DND-41 (cell line): ENCODE results near the gene TYW1.
"Not testable (repeated sequence)": the region's sequence is repeated elsewhere in the genome, so short reads cannot be mapped to it uniquely, and the experiment has no call there.

Experiments used
- ATAC-seq: fragments of 200-7000 bp; cut with Tn5 transposase; 3 replicates; pipeline ENCODE4 v1.9.1; 2021; ENCODE audit warnings: low read depth; ENCODE audit not compliant: insufficient read depth
- DNase-seq: peaks from one replicate; pipeline ENCODE4 v3.0.0-alpha.2; 2020
- H2AFZ ChIP-seq: 2 replicates; pipeline ENCODE4 v1.6.0; 2012; ENCODE audit warnings: low read depth, low read length
- H3K27ac ChIP-seq: 2 replicates; pipeline ENCODE4 v1.5.1; 2012; ENCODE audit warnings: low read length, inconsistent platforms
- H3K27me3 ChIP-seq: fragments of 200-600 bp; sonication (generic); 2 replicates; pipeline ENCODE4 v1.6.0; 2012; ENCODE audit warnings: low read length, mild to moderate bottlenecking, inconsistent platforms; ENCODE audit not compliant: insufficient read depth, poor library complexity
- H3K36me3 ChIP-seq: 2 replicates; pipeline ENCODE4 v1.5.1; 2012; ENCODE audit warnings: low read length, inconsistent platforms; ENCODE audit not compliant: insufficient read depth
- H3K4me1 ChIP-seq: 2 replicates; pipeline ENCODE4 v1.5.1; 2012; ENCODE audit warnings: mild to moderate bottlenecking, low read length; ENCODE audit not compliant: insufficient read depth
- H3K4me2 ChIP-seq: 2 replicates; pipeline ENCODE4 v1.6.0; 2012; ENCODE audit warnings: mild to moderate bottlenecking, moderate library complexity, low read length, inconsistent platforms; ENCODE audit not compliant: insufficient read depth
- H3K4me3 ChIP-seq, 2 experiments: fragments of 200-600 bp in 1 of 2; shearing (Covaris generic) in 1 of 2; 2 replicates each; pipeline ENCODE4 v1.5.1; 2012 to 2016; ENCODE audit warnings: inconsistent platforms in 2 of 2, low read length in 2 of 2, mild to moderate bottlenecking in 2 of 2, low read depth in 1 of 2, moderate library complexity in 1 of 2
- H3K79me2 ChIP-seq: 2 replicates; pipeline ENCODE4 v1.6.0; 2012; ENCODE audit warnings: low read length, inconsistent platforms; ENCODE audit not compliant: insufficient read depth
- H3K9ac ChIP-seq: 2 replicates; pipeline ENCODE4 v1.6.0; 2012; ENCODE audit warnings: low read depth, mild to moderate bottlenecking, inconsistent platforms, low read length, moderate library complexity
- H3K9me3 ChIP-seq: 2 replicates; pipeline ENCODE4 v1.5.1; 2012; ENCODE audit warnings: low read length, moderate library complexity, mild to moderate bottlenecking, inconsistent platforms; ENCODE audit not compliant: insufficient read depth, severe bottlenecking
- H4K20me1 ChIP-seq: 2 replicates; pipeline ENCODE4 v1.6.0; 2012; ENCODE audit warnings: low read length; ENCODE audit not compliant: insufficient read depth
- CTCF ChIP-seq: IDR thresholded peaks from 2 replicates; pipeline ENCODE4 v1.5.1; 2012; ENCODE audit warnings: borderline replicate concordance, low read length, moderate library complexity, mild to moderate bottlenecking; ENCODE audit not compliant: poor library complexity, severe bottlenecking; ENCODE audit errors: extremely low read depth
- EZH2 ChIP-seq: IDR thresholded peaks from 3 replicates; pipeline ENCODE4 v1.6.1; 2012; ENCODE audit warnings: borderline replicate concordance, low read depth, mild to moderate bottlenecking, moderate library complexity, low read length, inconsistent platforms; ENCODE audit not compliant: severe bottlenecking

Gene TYW1

GRCh38 chr7:67209256-67209655, 212.6 kb downstream of the TYW1 start:
- Histone ChIP-seq H3K79me2 (no peaks in the 10 kb centered on the region), H3K36me3 (peaks cover 17% of the 10 kb centered on the region; the same call in 1 of the 2 replicates), H4K20me1 (no peaks in the 10 kb centered on the region), H3K9ac (no peak overlapping the region), H3K9me3 (no peaks in the 10 kb centered on the region), H2AFZ (no peak overlapping the region), H3K4me3 (no peak overlapping the region), H3K4me2 (no peak overlapping the region), H3K4me1 (no peaks in the 10 kb centered on the region), H3K27ac (no peak overlapping the region), H3K27me3 (no peaks in the 10 kb centered on the region)
- DNase-seq (no peak), ATAC-seq (no peak)
- no peak for TF ChIP-seq EZH2
- TF ChIP-seq CTCF = no peak

DNA sequence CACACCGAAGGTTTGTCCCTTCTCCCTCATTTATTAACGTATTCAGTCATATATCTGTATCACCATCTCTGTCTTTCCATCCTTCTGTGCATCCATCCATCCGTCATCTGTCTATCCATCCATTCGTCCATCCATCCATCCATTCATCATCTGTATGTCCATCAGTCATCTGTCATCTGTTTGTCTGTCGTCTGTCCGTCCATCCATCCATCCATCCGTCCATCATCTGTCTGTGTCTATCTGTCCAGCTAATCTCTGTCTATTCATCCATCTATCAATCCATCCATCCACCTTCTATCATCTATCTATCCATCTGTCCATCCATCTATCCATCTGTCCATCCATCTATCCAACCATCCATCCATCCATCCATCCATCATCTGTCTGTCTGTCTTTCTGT, 213.9 kb downstream of the TYW1 start:
- DNase-seq (no peak), ATAC-seq (no peak)
- Histone ChIP-seq H2AFZ (no peak overlapping the region), H3K4me1 (no peaks in the 10 kb centered on the region), H3K9me3 (no peaks in the 10 kb centered on the region), H3K27ac (no peak overlapping the region), H3K4me2 (no peak overlapping the region), H3K79me2 (no peaks in the 10 kb centered on the region), H3K27me3 (no peaks in the 10 kb centered on the region), H4K20me1 (no peaks in the 10 kb centered on the region), H3K4me3 (no peak overlapping the region), H3K9ac (no peak overlapping the region), H3K36me3 (peaks cover 14% of the 10 kb centered on the region; the same call in 1 of the 2 replicates)
- TF ChIP-seq CTCF = no peak
- TF ChIP-seq EZH2 = no peak

DNA sequence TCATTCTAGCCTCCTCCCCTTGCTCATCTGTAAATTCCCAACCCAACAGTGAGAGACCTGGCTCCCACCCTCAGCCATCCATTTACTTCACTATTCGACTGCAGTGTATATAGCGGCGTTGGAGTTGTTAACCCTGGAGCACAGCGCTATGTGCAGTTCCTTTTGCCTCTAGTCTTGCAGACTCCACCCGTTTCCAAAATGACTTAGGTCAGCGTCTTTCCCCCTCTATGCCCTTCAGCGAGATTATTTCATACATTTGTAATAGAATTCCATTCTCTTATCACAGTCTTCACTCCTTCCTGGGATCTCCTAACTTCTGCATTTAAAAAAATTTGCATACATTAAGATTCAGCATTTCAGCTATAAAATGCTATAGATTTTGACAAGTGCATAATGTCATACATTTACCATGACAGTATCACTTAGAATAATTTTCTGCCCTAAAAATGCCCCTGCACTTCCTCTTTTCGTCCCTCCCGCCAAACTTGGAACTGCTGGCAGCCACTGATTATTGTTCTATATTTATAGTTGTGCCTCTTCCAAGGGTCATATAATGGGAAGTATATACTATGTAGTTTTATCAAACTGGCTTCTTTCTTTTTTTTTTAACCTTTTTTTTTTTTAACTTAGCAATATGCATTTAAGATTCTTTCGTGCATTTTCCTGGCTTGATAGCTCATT, 215.2 kb downstream of the TYW1 start:
- not testable (repeated sequence) for H3K4me3 ChIP-seq

DNA sequence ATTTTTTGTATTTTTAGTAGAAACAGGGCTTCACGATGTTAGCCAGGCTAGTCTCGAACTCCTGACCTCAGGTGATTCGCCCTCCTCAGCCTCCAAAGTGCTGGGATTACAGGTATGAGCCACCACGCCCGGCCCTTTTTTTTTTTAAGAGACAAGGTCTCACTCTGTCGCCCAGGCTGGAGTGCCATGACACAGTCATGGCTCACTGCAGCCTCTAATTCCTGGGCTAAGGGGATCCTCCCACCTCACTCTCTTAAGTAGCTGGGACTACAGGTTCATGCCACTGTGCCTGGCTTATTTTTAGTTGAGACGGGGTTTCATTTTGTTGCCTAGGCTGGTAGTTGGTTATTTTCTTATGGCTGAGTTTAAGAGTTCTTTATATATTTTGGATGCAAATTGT, 216.4 kb downstream of the TYW1 start:
- not testable (repeated sequence) for H3K27ac ChIP-seq, H4K20me1 ChIP-seq, H3K4me1 ChIP-seq, H3K4me2 ChIP-seq, H3K36me3 ChIP-seq, H3K79me2 ChIP-seq, H3K4me3 ChIP-seq, H3K27me3 ChIP-seq, H3K9me3 ChIP-seq, ATAC-seq, DNase-seq, H2AFZ ChIP-seq, H3K9ac ChIP-seq

More for the DNA sequence above, 215.2 kb downstream of the TYW1 start:
- not testable (repeated sequence) for H3K79me2 ChIP-seq, H4K20me1 ChIP-seq, DNase-seq, H3K27me3 ChIP-seq, H3K27ac ChIP-seq, H3K9ac ChIP-seq, H3K4me1 ChIP-seq, ATAC-seq, H3K9me3 ChIP-seq, H2AFZ ChIP-seq, H3K4me2 ChIP-seq
- peaks cover 13% of the 10 kb centered on the region; the same call in 1 of the 2 replicates for H3K36me3 ChIP-seq

DNA sequence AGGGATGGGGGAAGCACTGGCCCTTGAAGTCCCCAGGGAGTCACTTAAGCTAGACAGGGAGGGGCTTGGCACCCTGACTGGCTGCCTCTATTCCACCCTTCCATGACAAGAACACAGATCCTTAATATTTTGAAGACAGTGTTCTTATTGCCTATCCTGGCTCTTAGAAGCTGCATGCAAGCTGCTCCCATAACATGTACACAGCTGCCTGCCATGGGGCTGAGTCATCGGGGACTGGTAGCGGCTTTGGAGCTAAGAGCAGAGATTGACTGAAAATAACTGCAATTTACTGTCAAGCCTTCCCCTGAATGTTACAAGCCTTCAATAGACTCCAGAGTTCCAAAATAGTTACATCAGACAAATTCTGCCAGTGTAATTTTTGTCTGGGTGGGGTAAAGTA, 226.9 kb downstream of the TYW1 start:
- not testable (repeated sequence) for ATAC-seq, H3K79me2 ChIP-seq, H3K9me3 ChIP-seq, H3K36me3 ChIP-seq, H2AFZ ChIP-seq, H4K20me1 ChIP-seq, H3K4me1 ChIP-seq, H3K4me3 ChIP-seq, H3K27me3 ChIP-seq, H3K9ac ChIP-seq, H3K27ac ChIP-seq, DNase-seq, H3K4me2 ChIP-seq

DNA sequence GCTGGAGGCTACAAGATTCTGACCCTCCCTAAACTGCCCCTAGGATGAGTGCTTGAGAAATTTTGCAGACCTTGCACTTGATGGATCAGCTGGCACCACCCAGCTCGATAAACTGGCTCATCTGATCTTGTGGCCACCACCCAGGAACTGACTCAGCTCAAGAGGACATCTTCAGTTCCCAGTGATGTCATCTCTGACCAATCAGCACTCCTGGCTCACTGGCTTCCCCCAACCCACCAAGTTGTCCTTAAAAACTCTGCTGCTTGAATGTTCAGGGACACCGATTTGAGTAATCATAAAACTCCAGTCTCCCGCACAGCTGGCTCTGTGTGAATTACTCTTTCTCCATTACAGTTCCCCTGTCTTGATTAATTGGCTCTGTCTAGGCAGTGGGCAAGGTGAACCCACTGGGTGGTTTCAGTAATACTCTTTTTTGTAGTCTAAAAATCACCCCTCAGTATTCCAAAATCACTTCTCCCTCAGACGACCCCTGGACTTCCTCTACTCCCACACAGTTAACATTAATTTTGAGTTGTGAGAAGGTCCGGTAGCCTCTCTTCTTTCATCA, 229.8 kb downstream of the TYW1 start:
- H3K4me2 ChIP-seq, H3K4me1 ChIP-seq, H3K9me3 ChIP-seq, H3K4me3 ChIP-seq, H3K9ac ChIP-seq, H3K27me3 ChIP-seq, H2AFZ ChIP-seq, ATAC-seq, H3K27ac ChIP-seq, H3K36me3 ChIP-seq, H3K79me2 ChIP-seq, H4K20me1 ChIP-seq: not testable (repeated sequence)
- peak; percentile 20 for DNase-seq

DNA sequence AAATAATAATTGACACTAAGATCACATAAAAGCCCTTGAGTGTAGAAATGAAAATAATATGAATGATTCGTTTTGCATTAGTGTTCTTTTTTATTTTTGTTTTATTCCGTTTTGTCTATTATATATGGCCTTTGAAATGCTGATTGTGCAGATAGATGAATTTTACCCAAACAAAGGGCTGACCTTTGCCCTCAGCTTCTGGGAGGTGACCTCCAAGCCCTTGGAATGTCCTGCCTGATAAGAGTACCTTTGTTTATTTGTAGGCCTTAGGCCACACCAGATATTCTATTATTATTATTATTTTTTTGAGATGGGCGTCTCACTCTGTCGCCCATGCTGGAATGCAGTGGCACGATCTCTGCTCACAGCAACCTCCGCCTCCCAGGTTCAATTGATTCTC, 230.3 kb downstream of the TYW1 start:
- H3K4me3 ChIP-seq, DNase-seq, ATAC-seq, H3K27ac ChIP-seq, H3K4me2 ChIP-seq, H3K36me3 ChIP-seq, H2AFZ ChIP-seq, H3K9ac ChIP-seq, H3K9me3 ChIP-seq, H3K4me1 ChIP-seq, H3K27me3 ChIP-seq, H4K20me1 ChIP-seq, H3K79me2 ChIP-seq: not testable (repeated sequence)
